ENCODE measurements around the gene PLEKHA6. TPM values are rescaled to one million over a fixed set of nuclear protein-coding genes. Genes with fewer than 3 reads are reported as not detected.

PLEKHA6 gene
- total RNA-seq, 4 donors from 2014 or later = 4.3 to 13.2 (median 7.7) TPM

GRCh38 chr1:204370176-204370575, 10.4 kb upstream of the PLEKHA6 start:
- no peaks in the 10 kb centered on the region for H3K4me1 ChIP-seq
- no peak for DNase-seq
- H3K9me3 ChIP-seq = no peaks in the 10 kb centered on the region
- no peak overlapping the region for H3K4me3 ChIP-seq
- H3K27me3 ChIP-seq = peaks cover 2 to 7% (median 5%) of the 10 kb centered on the region in 3 donors
- no peak overlapping the region for H3K27ac ChIP-seq
- intact Hi-C loops (cut with DNase I; ENCODE audit: low total_unique reads) = no loop called here
- H3K36me3 ChIP-seq = no peaks in the 10 kb centered on the region
- TF ChIP-seq POLR2A (IDR thresholded peaks at IDR 0.05) (no peak), CTCF (IDR thresholded peaks at IDR 0.05 in 4 of 5, conservative IDR thresholded peaks at IDR 0.05 in 1 of 5) (no peak)
- in situ Hi-C loops (cut with MboI; ENCODE audit: low sequenced_read_pairs in 4 of 4) = loop anchor here in 2 of 4 donors (25.0 kb wide), 2 partner anchors 158 to 508 kb away; partner anchors contain the start of genes GOLT1A (in 1 of the 2) and SNRPE (in 1 of the 2)
- no peak for ATAC-seq

- no peaks in the 10 kb centered on the region for H3K36me3 ChIP-seq
- intact Hi-C loops (cut with DNase I; ENCODE audit: low total_unique reads) (loop anchor here (10.0 kb wide), 1 partner anchor 504 kb away; the partner anchor contains the start of gene SNRPE), in situ Hi-C loops (cut with MboI; ENCODE audit: low sequenced_read_pairs in 4 of 4) (loop anchor here (5.0 to 25.0 kb wide), 4 partner anchors 157 to 507 kb away; partner anchors contain the start of genes REN (in 2 of the 4), GOLT1A (in 1 of the 4) and SNRPE (in 1 of the 4))
- TF ChIP-seq POLR2A (IDR thresholded peaks at IDR 0.05) = no peak
- TF ChIP-seq CTCF (IDR thresholded peaks at IDR 0.05 in 4 of 5, conservative IDR thresholded peaks at IDR 0.05 in 1 of 5) = no peak
- H3K27me3 ChIP-seq = peaks cover 0 to 6% (median 0%) of the 10 kb centered on the region in 3 donors
- no peaks in the 10 kb centered on the region for H3K9me3 ChIP-seq
- ATAC-seq = peak in 1 of 2 donors; percentile 18
- H3K4me1 ChIP-seq = no peaks in the 10 kb centered on the region
- H3K27ac ChIP-seq = no peak overlapping the region
- H3K4me3 ChIP-seq = no peak overlapping the region
- no peak for DNase-seq
Observed at GRCh38 chr1:204368996-204369726, 9.4 kb upstream of the PLEKHA6 start.

GRCh38 chr1:204367956-204368355, 8.2 kb upstream of the PLEKHA6 start:
- ATAC-seq (no peak), DNase-seq (no peak)
- Histone ChIP-seq H3K9me3 (no peaks in the 10 kb centered on the region), H3K27me3 (peaks cover 0 to 4% (median 0%) of the 10 kb centered on the region in 3 donors), H3K4me1 (peaks cover 4 to 6% of the 10 kb centered on the region in 2 donors), H3K27ac (no peak overlapping the region), H3K36me3 (no peaks in the 10 kb centered on the region), H3K4me3 (no peak overlapping the region)
- intact Hi-C loops (cut with DNase I; ENCODE audit: low total_unique reads) (loop anchor here (10.0 kb wide), 1 partner anchor 503 kb away; the partner anchor contains the start of gene SNRPE), in situ Hi-C loops (cut with MboI; ENCODE audit: low sequenced_read_pairs in 4 of 4) (loop anchor here (5.0 to 25.0 kb wide), 4 partner anchors 156 to 506 kb away; partner anchors contain the start of genes REN (in 2 of the 4), GOLT1A (in 1 of the 4) and SNRPE (in 1 of the 4))
- TF ChIP-seq POLR2A (IDR thresholded peaks at IDR 0.05) (no peak), CTCF (IDR thresholded peaks at IDR 0.05 in 4 of 5, conservative IDR thresholded peaks at IDR 0.05 in 1 of 5) (no peak)

- no peaks in the 10 kb centered on the region for H3K36me3 ChIP-seq
- in situ Hi-C loops (cut with MboI; ENCODE audit: low sequenced_read_pairs in 4 of 4) = loop anchor here (5.0 to 25.0 kb wide), 4 partner anchors 155 to 505 kb away; partner anchors contain the start of genes REN (in 2 of the 4), GOLT1A (in 1 of the 4) and SNRPE (in 1 of the 4)
- TF ChIP-seq CTCF (IDR thresholded peaks at IDR 0.05 in 4 of 5, conservative IDR thresholded peaks at IDR 0.05 in 1 of 5) = no peak
- H3K4me3 ChIP-seq = no peak overlapping the region
- intact Hi-C loops (cut with DNase I; ENCODE audit: low total_unique reads) = loop anchor here (10.0 kb wide), 1 partner anchor 503 kb away; the partner anchor contains the start of gene SNRPE
- H3K27ac ChIP-seq = no peak overlapping the region
- ATAC-seq (no peak), DNase-seq (no peak)
- no peaks in the 10 kb centered on the region for H3K9me3 ChIP-seq
- peaks cover 0 to 4% (median 0%) of the 10 kb centered on the region in 3 donors for H3K27me3 ChIP-seq
- H3K4me1 ChIP-seq = peaks cover 6 to 9% of the 10 kb centered on the region in 2 donors
Observed at GRCh38 chr1:204367193-204367858, 7.6 kb upstream of the PLEKHA6 start.
